Measurements from ENCODE around the gene GGTLC1.

The GGTLC1 gene

GRCh38 chr20:23959054-23959453 lies 29.5 kb downstream of the GGTLC1 start:
- DNase-seq, result no peak

- no peak for DNase-seq
Measured at GRCh38 chr20:23955896-23956295, 32.7 kb downstream of the GGTLC1 start.

- DNase-seq, result no peak
Measured at GRCh38 chr20:23954008-23954745, 34.4 kb downstream of the GGTLC1 start.

GRCh38 chr20:23946206-23946605 lies 42.4 kb downstream of the GGTLC1 start:
- DNase-seq, result no peak

- DNase-seq, result no peak
Measured at GRCh38 chr20:23943304-23943703, 45.3 kb downstream of the GGTLC1 start.

- no peak for DNase-seq
Measured at GRCh38 chr20:23939641-23940040, 48.9 kb downstream of the GGTLC1 start.

GRCh38 chr20:23939063-23939462 lies 49.5 kb downstream of the GGTLC1 start:
- DNase-seq, result no peak

GRCh38 chr20:23938118-23938438 lies 50.5 kb downstream of the GGTLC1 start:
- no peak for DNase-seq

GRCh38 chr20:23937303-23938117 lies 51.1 kb downstream of the GGTLC1 start:
- peak; percentile 76 for DNase-seq

Measured in CD4-positive, alpha-beta T cell treated with Interleukin-21 for 1 hour (primary cell).